Glomerular visceral epithelial cell (primary cell): ENCODE results near the gene SQSTM1.
A peak's percentile ranks its signal among the peaks of the same experiment; 100 is the strongest.
"Not testable (repeated sequence)": the region's sequence is repeated elsewhere in the genome, so short reads cannot be mapped to it uniquely, and the experiment has no call there.

Source experiments
- DNase-seq: peaks from one replicate; pipeline ENCODE4 v3.0.0-alpha.2; 2016; ENCODE audit errors: extremely low spot score

The SQSTM1 gene

GRCh38 chr5:179854356-179854755 lies 33.7 kb downstream of the SQSTM1 start:
- no peak for DNase-seq

- peak; percentile 42 for DNase-seq
Observed at GRCh38 chr5:179858241-179858585, 37.5 kb downstream of the SQSTM1 start.

- DNase-seq, result peak; percentile 96
Observed at GRCh38 chr5:179858586-179859427, 38.1 kb downstream of the SQSTM1 start, which contains the start of gene MRNIP. Gene MRNIP, minus strand, starts transcription at chr5:179858817. Its CDS starts 21 bp downstream, at chr5:179858796.

- DNase-seq, result no peak
Observed at GRCh38 chr5:179860301-179860700, 39.6 kb downstream of the SQSTM1 start.

GRCh38 chr5:179862296-179862695 lies 41.6 kb downstream of the SQSTM1 start:
- DNase-seq, result no peak

GRCh38 chr5:179862891-179863290 lies 42.2 kb downstream of the SQSTM1 start:
- DNase-seq, result no peak

- no peak for DNase-seq
Observed at GRCh38 chr5:179863449-179864085, 42.9 kb downstream of the SQSTM1 start.

- no peak for DNase-seq
Observed at GRCh38 chr5:179864686-179865085, 44.0 kb downstream of the SQSTM1 start.

- no peak for DNase-seq
Observed at GRCh38 chr5:179865491-179866240, 45.0 kb downstream of the SQSTM1 start.

- DNase-seq, result no peak
Observed at GRCh38 chr5:179866241-179867078, 45.8 kb downstream of the SQSTM1 start.

GRCh38 chr5:179867079-179867465 lies 46.4 kb downstream of the SQSTM1 start:
- DNase-seq, result no peak

GRCh38 chr5:179867476-179867875 lies 46.8 kb downstream of the SQSTM1 start:
- no peak for DNase-seq

GRCh38 chr5:179868541-179868940 lies 47.8 kb downstream of the SQSTM1 start:
- no peak for DNase-seq

- DNase-seq, result no peak
Observed at GRCh38 chr5:179869101-179869500, 48.4 kb downstream of the SQSTM1 start.

- DNase-seq, result no peak
Observed at GRCh38 chr5:179869641-179870402, 49.1 kb downstream of the SQSTM1 start.

GRCh38 chr5:179870403-179870903 lies 49.7 kb downstream of the SQSTM1 start:
- peak; percentile 55 for DNase-seq

GRCh38 chr5:179870952-179871351 lies 50.2 kb downstream of the SQSTM1 start:
- no peak for DNase-seq

- not testable (repeated sequence) for DNase-seq
Observed at GRCh38 chr5:179871533-179871932, 50.8 kb downstream of the SQSTM1 start.

- no peak for DNase-seq
Observed at GRCh38 chr5:179872055-179872827, 51.5 kb downstream of the SQSTM1 start.
